Skin epidermis (tissue), 12 donors: ENCODE measurements around the gene COL15A1.
A peak's percentile ranks its signal among the peaks of the same experiment; 100 is the strongest.

Source experiments
- H3K27ac ChIP-seq, 21 experiments: fragments of 200-600 bp; sonication (generic) in 11 of 21; one replicate each; pipeline ENCODE4 v1.5.0; 2020; ENCODE audit warnings: mild to moderate bottlenecking in 3 of 21, inconsistent platforms in 2 of 21, moderate library complexity in 2 of 21
- H3K4me3 ChIP-seq, 7 experiments: fragments of 200-600 bp; sonication (generic) in 2 of 7; one replicate each; pipeline ENCODE4 v1.5.0; 2020; ENCODE audit warnings: inconsistent platforms in 2 of 7, mild to moderate bottlenecking in 2 of 7, moderate library complexity in 1 of 7

The COL15A1 gene

GRCh38 chr9:98967680-98968079 lies 24.0 kb downstream of the COL15A1 start:
- no peak overlapping the region for H3K27ac ChIP-seq

GRCh38 chr9:98968601-98969337 lies 25.1 kb downstream of the COL15A1 start:
- Histone ChIP-seq H3K27ac (no peak overlapping the region), H3K4me3 (no peak overlapping the region)

More at GRCh38 chr9:98967680-98968079, 24.0 kb downstream of the COL15A1 start:
- H3K4me3 ChIP-seq: no peak overlapping the region

- H3K4me3 ChIP-seq: no peak overlapping the region
- H3K27ac ChIP-seq: peak overlapping the region in 4 of 21 experiments; percentile 8 to 69 (median 24)
These were observed 26.9 kb downstream of the COL15A1 start for GRCh38 chr9:98970532-98971041.

GRCh38 chr9:98971168-98971914 lies 27.6 kb downstream of the COL15A1 start:
- Histone ChIP-seq H3K27ac (peak overlapping the region in 4 of 21 experiments; percentile 2 to 69 (median 24)), H3K4me3 (no peak overlapping the region)

GRCh38 chr9:98971915-98972223 lies 28.2 kb downstream of the COL15A1 start:
- H3K27ac ChIP-seq: peak overlapping the region in 2 of 21 experiments; percentile 2 to 32
- H3K4me3 ChIP-seq: no peak overlapping the region

GRCh38 chr9:98972716-98973115 lies 29.0 kb downstream of the COL15A1 start:
- Histone ChIP-seq H3K27ac (peak overlapping the region in 4 of 21 experiments; percentile 15 to 65 (median 40)), H3K4me3 (no peak overlapping the region)

- H3K4me3 ChIP-seq: no peak overlapping the region
- peak overlapping the region in 5 of 21 experiments; percentile 15 to 65 (median 18) for H3K27ac ChIP-seq
These were observed 29.5 kb downstream of the COL15A1 start for GRCh38 chr9:98973171-98973570.

GRCh38 chr9:98973576-98973975 lies 29.9 kb downstream of the COL15A1 start:
- Histone ChIP-seq H3K4me3 (no peak overlapping the region), H3K27ac (peak overlapping the region in 6 of 21 experiments; percentile 15 to 65 (median 18))

- Histone ChIP-seq H3K4me3 (no peak overlapping the region), H3K27ac (peak overlapping the region in 6 of 21 experiments; percentile 13 to 64 (median 18))
These were observed 30.4 kb downstream of the COL15A1 start for GRCh38 chr9:98974106-98974505.

- Histone ChIP-seq H3K27ac (peak overlapping the region in 4 of 21 experiments; percentile 13 to 42 (median 26)), H3K4me3 (no peak overlapping the region)
These were observed 30.8 kb downstream of the COL15A1 start for GRCh38 chr9:98974554-98974953.

GRCh38 chr9:98974994-98975712 lies 31.4 kb downstream of the COL15A1 start:
- Histone ChIP-seq H3K4me3 (peak overlapping the region in 1 of 7 experiments; percentile 6), H3K27ac (peak overlapping the region in 6 of 21 experiments; percentile 15 to 77 (median 34))

GRCh38 chr9:98975838-98976237 lies 32.1 kb downstream of the COL15A1 start:
- peak overlapping the region in 5 of 21 experiments; percentile 15 to 77 (median 50) for H3K27ac ChIP-seq
- no peak overlapping the region for H3K4me3 ChIP-seq

GRCh38 chr9:98977246-98977714 lies 33.6 kb downstream of the COL15A1 start:
- Histone ChIP-seq H3K4me3 (no peak overlapping the region), H3K27ac (peak overlapping the region in 10 of 21 experiments; percentile 8 to 77 (median 42))

GRCh38 chr9:98977813-98978212 lies 34.1 kb downstream of the COL15A1 start:
- no peak overlapping the region for H3K4me3 ChIP-seq
- H3K27ac ChIP-seq: peak overlapping the region in 13 of 21 experiments; percentile 1 to 77 (median 45)

GRCh38 chr9:98978231-98978681 lies 34.5 kb downstream of the COL15A1 start:
- H3K27ac ChIP-seq: peak overlapping the region in 12 of 21 experiments; percentile 1 to 77 (median 45)
- H3K4me3 ChIP-seq: no peak overlapping the region

- Histone ChIP-seq H3K4me3 (no peak overlapping the region), H3K27ac (peak overlapping the region in 1 of 21 experiments; percentile 0)
These were observed 36.6 kb downstream of the COL15A1 start for GRCh38 chr9:98980291-98980690.

GRCh38 chr9:98983295-98984268 lies 39.9 kb downstream of the COL15A1 start:
- no peak overlapping the region for H3K4me3 ChIP-seq
- H3K27ac ChIP-seq: peak overlapping the region in 1 of 21 experiments; percentile 17

GRCh38 chr9:98985596-98985995 lies 41.9 kb downstream of the COL15A1 start:
- Histone ChIP-seq H3K4me3 (no peak overlapping the region), H3K27ac (no peak overlapping the region)
